ENCODE measurements around the gene HIPK2.

Gene HIPK2

GRCh38 chr7:139732471-139733167, 45.2 kb downstream of the HIPK2 start:
- DNase-seq, result no peak

- DNase-seq, result no peak
Observed at GRCh38 chr7:139731802-139732470, 45.9 kb downstream of the HIPK2 start.

GRCh38 chr7:139730746-139731612, 46.8 kb downstream of the HIPK2 start:
- no peak for DNase-seq

GRCh38 chr7:139728203-139728602, 49.6 kb downstream of the HIPK2 start:
- DNase-seq, result no peak

GRCh38 chr7:139727151-139727705, 50.6 kb downstream of the HIPK2 start:
- DNase-seq, result no peak

- DNase-seq, result no peak
Observed at GRCh38 chr7:139726485-139726869, 51.3 kb downstream of the HIPK2 start.

GRCh38 chr7:139725858-139726484, 51.8 kb downstream of the HIPK2 start:
- DNase-seq, result no peak

- no peak for DNase-seq
Observed at GRCh38 chr7:139725077-139725476, 52.7 kb downstream of the HIPK2 start.

- DNase-seq, result no peak
Observed at GRCh38 chr7:139722604-139723003, 55.2 kb downstream of the HIPK2 start.

- no peak for DNase-seq
Observed at GRCh38 chr7:139721821-139722220, 56.0 kb downstream of the HIPK2 start.

GRCh38 chr7:139721417-139721816, 56.4 kb downstream of the HIPK2 start:
- DNase-seq, result no peak

- no peak for DNase-seq
Observed at GRCh38 chr7:139720705-139721231, 57.0 kb downstream of the HIPK2 start.

GRCh38 chr7:139720186-139720585, 57.6 kb downstream of the HIPK2 start:
- no peak for DNase-seq

GRCh38 chr7:139718859-139719258, 58.9 kb downstream of the HIPK2 start:
- no peak for DNase-seq

- no peak for DNase-seq
Observed at GRCh38 chr7:139718141-139718540, 59.7 kb downstream of the HIPK2 start.

- DNase-seq, result no peak
Observed at GRCh38 chr7:139716156-139716942, 61.4 kb downstream of the HIPK2 start.

GRCh38 chr7:139715194-139715815, 62.5 kb downstream of the HIPK2 start:
- DNase-seq, result no peak

- DNase-seq, result no peak
Observed at GRCh38 chr7:139714163-139714901, 63.5 kb downstream of the HIPK2 start.

GRCh38 chr7:139713526-139714162, 64.2 kb downstream of the HIPK2 start:
- no peak for DNase-seq

- no peak for DNase-seq
Observed at GRCh38 chr7:139713061-139713460, 64.7 kb downstream of the HIPK2 start.

All from NCI-H2081 treated with DMSO at 0.1 percent for 48 hours (cell line).